Body of pancreas (tissue), 4 donors: ENCODE data around the gene GLI3. TPM values are rescaled to one million over a fixed set of nuclear protein-coding genes. Genes with fewer than 3 reads are reported as not detected.

Experiments
- ATAC-seq: fragments of 150-250 bp; one replicate; pipeline ENCODE4 v1.9.1; 2016
- DNase-seq, 4 donors: peaks; one replicate each; pipeline ENCODE4 v3.0.0-alpha.2; 2019
- H3K27ac ChIP-seq, 4 donors: fragments of 200-600 bp; sonication (generic); 1 replicate in 3 of 4; 2 replicates in 1 of 4; pipeline versions ENCODE4 v1.5.1 to v1.6.1; 2016 to 2019; ENCODE audit warnings: mild to moderate bottlenecking in 1 of 4, mixed read lengths in 1 of 4, moderate library complexity in 1 of 4
- H3K27me3 ChIP-seq, 2 donors: fragments of 200-600 bp; sonication (generic); one replicate each; pipeline ENCODE4 v1.6.0; 2016; ENCODE audit warnings: mild to moderate bottlenecking in 1 of 2
- H3K36me3 ChIP-seq, 2 donors: fragments of 200-600 bp; sonication (generic); replicated peaks in 1 of 2; 2 replicates each; pipeline ENCODE4 v1.5.1; 2016; ENCODE audit warnings: low read depth in 2 of 2; ENCODE audit not compliant: insufficient read depth in 1 of 2
- H3K4me1 ChIP-seq: fragments of 200-600 bp; sonication (generic); one replicate; pipeline ENCODE4 v1.6.0; 2016
- H3K4me3 ChIP-seq, 2 donors: fragments of 200-600 bp; sonication (generic); 1 replicate in 1 of 2; 2 replicates in 1 of 2; pipeline ENCODE4 v1.5.1; 2016 to 2019
- H3K9me3 ChIP-seq, 3 donors: fragments of 200-600 bp; sonication (generic); 1 replicate in 2 of 3; 2 replicates in 1 of 3; pipeline ENCODE4 v1.5.1; 2016
- CTCF ChIP-seq, 7 experiments: fragments of 450-650 bp in 4 of 7; fragments of 200-600 bp in 3 of 7; sonication (generic) in 3 of 7; IDR thresholded peaks; one replicate each; pipeline ENCODE4 v1.5.1; 2016 to 2019; ENCODE audit warnings: antibody characterized with exemption in 7 of 7
- POLR2A ChIP-seq, 3 donors: fragments of 450-650 bp; IDR thresholded peaks; one replicate each; pipeline ENCODE4 v1.6.1; 2016; ENCODE audit warnings: antibody characterized with exemption in 3 of 3, mild to moderate bottlenecking in 2 of 3
- WGBS, 2 donors: methylation state at CpG; one replicate each; pipeline ENCODE4 v1.1.5; 2017; 5-methylcytosine and 5-hydroxymethylcytosine counted together
- intact Hi-C: fragments of 100-400 bp; cut with DNase I; formaldehyde crosslinking; loops from one replicate; pipeline ENCODE4 v1.15.1; 2023
- total RNA-seq, 2 donors: library from RNA; depleted of rRNA; stranded (reverse); fragments of >200 nt; gene quantifications; one replicate each; pipeline ENCODE4 v1.1.0, GENCODE V29; 2016

GLI3 gene
- total RNA-seq, 2 donors from 2014 or later = 1.0 to 2.0 TPM

GRCh38 chr7:42137431-42137830 is 99.6 kb downstream of the GLI3 start:
- H3K9me3 ChIP-seq = no peaks in the 10 kb centered on the region
- intact Hi-C loops = no loop called here
- no peak for TF ChIP-seq POLR2A (IDR thresholded peaks at IDR 0.05)
- no peak for TF ChIP-seq CTCF (IDR thresholded peaks at IDR 0.05)
- no peaks in the 10 kb centered on the region for H3K36me3 ChIP-seq
- 75 to 80% methylated on average over 3 of the region's 3 CpGs for WGBS, 2 donors
- ATAC-seq (no peak), DNase-seq (no peak)
- no peaks in the 10 kb centered on the region for H3K27me3 ChIP-seq
- H3K4me1 ChIP-seq = no peaks in the 10 kb centered on the region
- H3K27ac ChIP-seq = no peak overlapping the region
- H3K4me3 ChIP-seq = no peak overlapping the region

- intact Hi-C loops = no loop called here
- H3K9me3 ChIP-seq = no peaks in the 10 kb centered on the region
- H3K27me3 ChIP-seq = no peaks in the 10 kb centered on the region
- TF ChIP-seq POLR2A (IDR thresholded peaks at IDR 0.05) = no peak
- no peak for TF ChIP-seq CTCF (IDR thresholded peaks at IDR 0.05)
- H3K36me3 ChIP-seq = no peaks in the 10 kb centered on the region
- no peak for DNase-seq
- ATAC-seq = no peak
- 54 to 83% methylated on average over 1 of the region's 1 CpG for WGBS, 2 donors
- H3K4me1 ChIP-seq = no peaks in the 10 kb centered on the region
- H3K27ac ChIP-seq = no peak overlapping the region
- no peak overlapping the region for H3K4me3 ChIP-seq
Observed at GRCh38 chr7:42135728-42136127, 101.3 kb downstream of the GLI3 start.

- H3K27me3 ChIP-seq = no peaks in the 10 kb centered on the region
- intact Hi-C loops = no loop called here
- no peak overlapping the region for H3K4me3 ChIP-seq
- 72 to 73% methylated on average over 10 of the region's 10 CpGs for WGBS, 2 donors
- H3K27ac ChIP-seq = no peak overlapping the region
- no peak for DNase-seq
- H3K9me3 ChIP-seq = no peaks in the 10 kb centered on the region
- H3K4me1 ChIP-seq = no peaks in the 10 kb centered on the region
- no peaks in the 10 kb centered on the region for H3K36me3 ChIP-seq
- no peak for TF ChIP-seq POLR2A (IDR thresholded peaks at IDR 0.05)
- no peak for TF ChIP-seq CTCF (IDR thresholded peaks at IDR 0.05)
- no peak for ATAC-seq
Observed at GRCh38 chr7:42134276-42134876, 102.6 kb downstream of the GLI3 start.

- DNase-seq (no peak), ATAC-seq (no peak)
- H3K27me3 ChIP-seq = no peaks in the 10 kb centered on the region
- 31 to 42% methylated on average over 3 of the region's 3 CpGs for WGBS, 2 donors
- TF ChIP-seq POLR2A (IDR thresholded peaks at IDR 0.05) (no peak), CTCF (IDR thresholded peaks at IDR 0.05) (no peak)
- intact Hi-C loops = no loop called here
- no peaks in the 10 kb centered on the region for H3K4me1 ChIP-seq
- no peaks in the 10 kb centered on the region for H3K9me3 ChIP-seq
- H3K27ac ChIP-seq = no peak overlapping the region
- H3K4me3 ChIP-seq = no peak overlapping the region
- no peaks in the 10 kb centered on the region for H3K36me3 ChIP-seq
Observed at GRCh38 chr7:42133321-42133720, 103.7 kb downstream of the GLI3 start.

- TF ChIP-seq CTCF (IDR thresholded peaks at IDR 0.05) = no peak
- no peak for TF ChIP-seq POLR2A (IDR thresholded peaks at IDR 0.05)
- H3K27me3 ChIP-seq = no peaks in the 10 kb centered on the region
- ATAC-seq (no peak), DNase-seq (no peak)
- no peaks in the 10 kb centered on the region for H3K36me3 ChIP-seq
- intact Hi-C loops = no loop called here
- 51 to 58% methylated on average over 2 of the region's 2 CpGs for WGBS, 2 donors
- H3K27ac ChIP-seq = no peak overlapping the region
- H3K4me1 ChIP-seq = no peaks in the 10 kb centered on the region
- no peak overlapping the region for H3K4me3 ChIP-seq
- H3K9me3 ChIP-seq = no peaks in the 10 kb centered on the region
Observed at GRCh38 chr7:42128703-42129102, 108.3 kb downstream of the GLI3 start.
